Kasumi-1 (cell line): Measurements from ENCODE around the gene LRRC41.
"Not testable (repeated sequence)": the region's sequence is repeated elsewhere in the genome, so short reads cannot be mapped to it uniquely, and the experiment has no call there.

Experiments used
- DNase-seq, 2 experiments: peaks; one replicate each; lab custom pipeline; 2025; lab: John Stamatoyannopoulos, UW

Gene LRRC41

DNA sequence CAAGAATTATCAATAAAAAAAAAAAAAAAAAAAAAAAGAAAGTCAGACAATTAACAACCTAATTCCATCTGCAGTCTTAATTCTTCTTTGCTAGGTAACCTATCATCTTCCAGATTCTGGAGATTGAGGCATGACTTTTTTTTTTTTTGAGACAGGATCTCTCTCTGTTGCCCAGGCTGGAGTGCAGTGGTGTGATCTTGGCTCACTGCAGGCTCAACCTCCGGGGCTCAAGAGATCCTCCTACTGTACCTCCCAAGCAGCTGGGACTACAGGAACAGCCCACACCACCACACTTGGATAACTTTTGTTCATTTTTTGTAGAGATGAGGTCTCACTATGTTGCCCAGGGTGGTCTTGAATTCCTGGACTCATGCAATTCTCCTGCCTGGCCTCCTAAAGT, 60.5 kb downstream of the LRRC41 start:
- no peak for DNase-seq

DNA sequence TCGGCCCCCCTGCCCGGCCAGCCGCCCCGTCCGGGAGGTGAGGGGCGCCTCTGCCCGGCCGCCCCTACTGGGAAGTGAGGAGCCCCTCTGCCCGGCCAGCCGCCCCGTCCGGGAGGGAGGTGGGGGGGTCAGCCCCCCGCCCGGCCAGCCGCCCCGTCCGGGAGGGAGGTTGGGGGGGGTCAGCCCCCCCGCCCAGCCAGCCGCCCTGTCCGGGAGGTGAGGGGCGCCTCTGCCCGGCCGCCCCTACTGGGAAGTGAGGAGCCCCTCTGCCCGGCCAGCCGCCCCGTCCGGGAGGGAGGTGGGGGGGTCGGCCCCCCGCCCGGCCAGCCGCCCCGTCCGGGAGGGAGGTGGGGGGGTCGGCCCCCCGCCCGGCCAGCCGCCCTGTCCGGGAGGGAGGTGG, 61.7 kb downstream of the LRRC41 start:
- DNase-seq = not testable (repeated sequence)

DNA sequence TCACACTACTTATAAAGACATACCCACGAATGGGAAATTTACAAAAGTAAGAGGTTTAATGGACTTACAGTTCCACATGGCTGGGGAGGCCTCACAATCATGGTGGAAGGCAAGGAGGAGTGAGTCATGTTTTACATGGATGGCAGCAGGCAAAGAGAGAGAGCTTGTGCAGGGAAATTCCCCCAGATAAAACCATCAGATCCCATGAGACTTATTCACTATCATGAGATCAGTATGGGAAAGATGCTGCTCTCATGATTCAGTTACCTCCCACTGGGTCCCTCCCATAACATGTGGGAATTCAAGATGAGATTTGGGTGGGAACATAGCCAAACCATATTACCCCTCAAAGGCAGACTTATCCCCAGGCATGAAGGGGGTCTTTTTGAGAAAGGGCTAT, 64.6 kb downstream of the LRRC41 start:
- not testable (repeated sequence) for DNase-seq

DNA sequence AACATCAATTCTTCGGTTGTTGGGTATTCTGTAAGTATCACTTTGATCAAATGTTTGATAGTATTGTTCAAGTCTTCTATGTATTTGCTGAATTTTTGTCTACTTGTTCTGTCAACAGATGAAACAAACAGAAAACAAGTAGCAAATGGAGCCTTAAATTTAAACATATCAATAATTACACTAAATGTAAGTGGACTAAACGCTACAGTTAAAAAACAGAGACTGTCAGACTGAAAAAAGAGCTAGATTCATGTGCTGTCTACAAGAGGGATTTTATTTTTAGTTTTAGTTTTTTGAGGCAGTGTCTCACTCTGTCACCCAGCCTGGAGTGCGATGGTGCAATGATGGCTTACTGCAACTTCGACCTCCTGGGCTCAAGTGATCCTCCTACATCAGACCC, 66.5 kb downstream of the LRRC41 start:
- no peak for DNase-seq

DNA sequence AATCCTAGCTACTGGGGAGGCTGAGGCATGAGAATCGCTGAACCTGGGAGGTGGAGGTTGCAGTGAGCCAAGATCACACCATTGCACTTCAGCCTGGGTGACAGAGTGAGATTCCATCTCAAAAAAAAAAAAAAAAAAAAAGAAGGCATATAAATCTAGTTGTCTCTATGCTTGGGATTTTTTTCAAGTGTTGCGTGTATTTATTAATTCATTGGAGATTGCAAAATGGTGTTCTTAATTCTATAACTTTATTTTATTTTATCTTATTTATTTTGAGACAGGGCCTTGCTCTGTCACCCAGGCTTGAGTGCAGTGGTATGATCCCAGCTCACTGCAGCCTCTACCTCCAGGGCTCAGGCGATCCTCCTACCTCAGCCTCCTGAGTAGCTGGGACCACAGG, 72.2 kb downstream of the LRRC41 start:
- not testable (repeated sequence) for DNase-seq
